H9 (cell line): ENCODE measurements around the gene IL20. TPM values are rescaled to one million over a fixed set of nuclear protein-coding genes. Genes with fewer than 3 reads are reported as not detected.

ENCODE experiments used
- DNase-seq: peaks from one replicate; pipeline ENCODE4 v3.0.0-alpha.2; 2017
- H2AFZ ChIP-seq: one replicate; pipeline ENCODE4 v1.6.1; 2013; ENCODE audit warnings: mild to moderate bottlenecking, low read length, control low read depth, moderate library complexity
- H2AK5ac ChIP-seq: 2 replicates; pipeline ENCODE4 v1.6.1; 2013; ENCODE audit warnings: low read length, control low read depth, mixed read lengths; ENCODE audit not compliant: insufficient read length
- H2BK120ac ChIP-seq: one replicate; pipeline ENCODE4 v1.6.1; 2013; ENCODE audit warnings: low read depth, mild to moderate bottlenecking, low read length, control low read depth, inconsistent platforms; ENCODE audit not compliant: poor library complexity, severe bottlenecking
- H2BK12ac ChIP-seq: 2 replicates; pipeline ENCODE4 v1.6.1; 2013; ENCODE audit warnings: low read length, control low read depth, mixed read lengths, low read depth; ENCODE audit not compliant: insufficient read length
- H2BK15ac ChIP-seq: 2 replicates; pipeline ENCODE4 v1.6.1; 2013; ENCODE audit warnings: low read depth, low read length, control low read depth
- H2BK20ac ChIP-seq: one replicate; pipeline ENCODE4 v1.6.1; 2013; ENCODE audit warnings: low read depth, mild to moderate bottlenecking, low read length, control low read depth, inconsistent platforms; ENCODE audit not compliant: poor library complexity, severe bottlenecking
- H2BK5ac ChIP-seq: 2 replicates; pipeline ENCODE4 v1.6.1; 2013; ENCODE audit warnings: low read length, control low read depth, mixed read lengths; ENCODE audit not compliant: insufficient read length
- H3K14ac ChIP-seq: 2 replicates; pipeline ENCODE4 v1.6.1; 2013; ENCODE audit warnings: low read length, control low read depth; ENCODE audit not compliant: insufficient read depth
- H3K18ac ChIP-seq: 2 replicates; pipeline ENCODE4 v1.6.1; 2013; ENCODE audit warnings: low read depth, mild to moderate bottlenecking, mixed read lengths, low read length, control low read depth; ENCODE audit not compliant: insufficient read length
- H3K23ac ChIP-seq: 2 replicates; pipeline ENCODE4 v1.6.1; 2013; ENCODE audit warnings: low read length, control low read depth, mixed read lengths, low read depth; ENCODE audit not compliant: insufficient read length
- H3K23me2 ChIP-seq: 2 replicates; pipeline ENCODE4 v1.6.1; 2013; ENCODE audit warnings: low read depth, mild to moderate bottlenecking, mixed read lengths, low read length, control low read depth; ENCODE audit not compliant: insufficient read length, poor library complexity, severe bottlenecking
- H3K27ac ChIP-seq: 2 replicates; pipeline ENCODE4 v1.5.1; 2013; ENCODE audit warnings: low read length, control low read depth, mixed read lengths, low read depth; ENCODE audit not compliant: insufficient read length
- H3K27me3 ChIP-seq: 2 replicates; pipeline ENCODE4 v1.6.1; 2013; ENCODE audit warnings: low read length, control low read depth, inconsistent platforms; ENCODE audit not compliant: insufficient read depth
- H3K4ac ChIP-seq: 2 replicates; pipeline ENCODE4 v1.6.1; 2013; ENCODE audit warnings: low read depth, mild to moderate bottlenecking, control low read depth, inconsistent platforms, low read length, moderate library complexity
- H3K4me1 ChIP-seq: 2 replicates; pipeline ENCODE4 v1.6.1; 2013; ENCODE audit warnings: low read length, control low read depth, inconsistent platforms; ENCODE audit not compliant: insufficient read depth
- H3K4me2 ChIP-seq: 2 replicates; pipeline ENCODE4 v1.6.1; 2013; ENCODE audit warnings: low read length, control low read depth, mixed read lengths; ENCODE audit not compliant: insufficient read length, insufficient read depth
- H3K56ac ChIP-seq: 2 replicates; pipeline ENCODE4 v1.6.1; 2013; ENCODE audit warnings: low read depth, mild to moderate bottlenecking, mixed read lengths, low read length, control low read depth; ENCODE audit not compliant: insufficient read length
- H3K79me1 ChIP-seq: 2 replicates; pipeline ENCODE4 v1.6.1; 2013; ENCODE audit warnings: low read depth, mild to moderate bottlenecking, moderate library complexity, low read length, control low read depth, inconsistent platforms; ENCODE audit not compliant: insufficient read depth, poor library complexity, severe bottlenecking
- H3K79me2 ChIP-seq: 2 replicates; pipeline ENCODE4 v1.6.1; 2013; ENCODE audit warnings: low read length, control low read depth, inconsistent platforms; ENCODE audit not compliant: insufficient read depth
- H3K9ac ChIP-seq: 2 replicates; pipeline ENCODE4 v1.6.1; 2013; ENCODE audit warnings: low read length, control low read depth, mixed read lengths; ENCODE audit not compliant: insufficient read length; ENCODE audit errors: extremely low read depth
- H3K9me3 ChIP-seq: one replicate; pipeline ENCODE4 v1.6.1; 2013; ENCODE audit warnings: low read depth, low read length, inconsistent platforms; ENCODE audit not compliant: control insufficient read depth
- H3T11ph ChIP-seq: one replicate; pipeline ENCODE4 v1.6.1; 2013; ENCODE audit warnings: mild to moderate bottlenecking, low read length, control low read depth, inconsistent platforms
- H4K20me1 ChIP-seq: one replicate; pipeline ENCODE4 v1.6.1; 2013; ENCODE audit not compliant: control insufficient read depth, insufficient read length, insufficient read depth
- H4K5ac ChIP-seq: 2 replicates; pipeline ENCODE4 v1.6.1; 2013; ENCODE audit warnings: low read depth, mild to moderate bottlenecking, mixed read lengths, low read length, control low read depth; ENCODE audit not compliant: insufficient read length
- H4K8ac ChIP-seq: replicated peaks from 2 replicates; pipeline ENCODE4 v1.6.1; 2013; ENCODE audit warnings: low read length, control low read depth, mixed read lengths, low read depth; ENCODE audit not compliant: insufficient read length
- H4K91ac ChIP-seq: 2 replicates; pipeline ENCODE4 v1.6.1; 2013; ENCODE audit warnings: low read depth, mild to moderate bottlenecking, moderate library complexity, mixed read lengths, low read length, control low read depth; ENCODE audit not compliant: insufficient read length
- H3K27ac Mint-ChIP-seq, 3 experiments: 2 replicates in 2 of 3; 3 replicates in 1 of 3; pipeline ENCODE4 v1.8.0; 2020 to 2021; ENCODE audit warnings: mixed read lengths in 3 of 3, mild to moderate bottlenecking in 1 of 3, moderate library complexity in 1 of 3
- H3K27me3 Mint-ChIP-seq: 2 replicates; pipeline ENCODE4 v1.8.0; 2021; ENCODE audit warnings: low read depth, mild to moderate bottlenecking, moderate library complexity, mixed read lengths
- H3K36me3 Mint-ChIP-seq, 3 experiments: 2 replicates in 2 of 3; 3 replicates in 1 of 3; pipeline ENCODE4 v1.8.0; 2020 to 2021; ENCODE audit warnings: low read depth in 3 of 3, mixed read lengths in 3 of 3; ENCODE audit not compliant: insufficient read depth in 1 of 3
- H3K4me1 Mint-ChIP-seq, 2 experiments: 2 replicates each; pipeline ENCODE4 v1.8.0; 2020; ENCODE audit warnings: mixed read lengths in 2 of 2
- H3K4me3 Mint-ChIP-seq, 2 experiments: 2 replicates in 1 of 2; 3 replicates in 1 of 2; pipeline ENCODE4 v1.8.0; 2020 to 2021; ENCODE audit warnings: mild to moderate bottlenecking in 2 of 2, mixed read lengths in 2 of 2, moderate library complexity in 1 of 2
- H3K9me3 Mint-ChIP-seq, 2 experiments: 2 replicates in 1 of 2; 3 replicates in 1 of 2; pipeline ENCODE4 v1.8.0; 2020; ENCODE audit warnings: mild to moderate bottlenecking in 2 of 2, mixed read lengths in 2 of 2, moderate library complexity in 1 of 2
- WGBS: extraction: QIAGEN DNeasy Blood & Tissue Kit; methylation state at CpG from one replicate; pipeline ENCODE4 v1.1.7; 2013; ENCODE audit warnings: missing lambda C conversion rate, low lambda C conversion rate, mixed read lengths; ENCODE audit not compliant: insufficient read length; ENCODE audit errors: extremely low coverage; 5-methylcytosine and 5-hydroxymethylcytosine counted together
- total RNA-seq: library from RNA; stranded (reverse); gene quantifications from 2 replicates; pipeline ENCODE4 v1.2.1, GENCODE V29; 2021
- TF ChIP-seq, protein P1 (sequence below): fragments of 200-600 bp; sonication (generic); conservative IDR thresholded peaks from 3 replicates; pipeline ENCODE4 v1.8.0; 2021; ENCODE audit warnings: antibody characterized with exemption, mild to moderate bottlenecking

IL20 gene
- total RNA-seq, 1 experiment from 2014 or later: not detected

GRCh38 chr1:206885341-206886060, 20.1 kb downstream of the IL20 start:
- H3K23ac ChIP-seq: no peak overlapping the region
- no peak overlapping the region for H3K18ac ChIP-seq
- no peak overlapping the region for H3K14ac ChIP-seq
- no peak overlapping the region for H3K9ac ChIP-seq
- no peak for DNase-seq
- no peak overlapping the region for H2AK5ac ChIP-seq
- Mint-ChIP-seq H3K4me3 (no peak overlapping the region), H3K36me3 (no peaks in the 10 kb centered on the region), H3K27ac (no peak overlapping the region), H3K27me3 (peaks cover 3% of the 10 kb centered on the region), H3K4me1 (peaks cover 9% of the 10 kb centered on the region in 2 experiments), H3K9me3 (peaks cover 0 to 6% of the 10 kb centered on the region in 2 experiments; a peak in 3 of 5 replicates)
- no peak overlapping the region for H3K4me2 ChIP-seq
- H4K91ac ChIP-seq: no peak overlapping the region
- H4K8ac ChIP-seq: no peak overlapping the region
- no peaks in the 10 kb centered on the region for H4K20me1 ChIP-seq
- H3K4me1 ChIP-seq: peaks cover 2% of the 10 kb centered on the region; the same call in 1 of the 2 replicates
- H4K5ac ChIP-seq: no peak overlapping the region
- no peak overlapping the region for H3K56ac ChIP-seq
- no peaks in the 10 kb centered on the region for H3K27me3 ChIP-seq
- H2AFZ ChIP-seq: no peak overlapping the region
- no peaks in the 10 kb centered on the region for H3K79me1 ChIP-seq
- no peak overlapping the region for H3T11ph ChIP-seq
- no peaks in the 10 kb centered on the region for H3K23me2 ChIP-seq
- no peak overlapping the region for H2BK15ac ChIP-seq
- H2BK12ac ChIP-seq: no peak overlapping the region
- WGBS: no CpG with 5 or more reads among the region's 3 CpGs
- TF ChIP-seq, protein P1, sequence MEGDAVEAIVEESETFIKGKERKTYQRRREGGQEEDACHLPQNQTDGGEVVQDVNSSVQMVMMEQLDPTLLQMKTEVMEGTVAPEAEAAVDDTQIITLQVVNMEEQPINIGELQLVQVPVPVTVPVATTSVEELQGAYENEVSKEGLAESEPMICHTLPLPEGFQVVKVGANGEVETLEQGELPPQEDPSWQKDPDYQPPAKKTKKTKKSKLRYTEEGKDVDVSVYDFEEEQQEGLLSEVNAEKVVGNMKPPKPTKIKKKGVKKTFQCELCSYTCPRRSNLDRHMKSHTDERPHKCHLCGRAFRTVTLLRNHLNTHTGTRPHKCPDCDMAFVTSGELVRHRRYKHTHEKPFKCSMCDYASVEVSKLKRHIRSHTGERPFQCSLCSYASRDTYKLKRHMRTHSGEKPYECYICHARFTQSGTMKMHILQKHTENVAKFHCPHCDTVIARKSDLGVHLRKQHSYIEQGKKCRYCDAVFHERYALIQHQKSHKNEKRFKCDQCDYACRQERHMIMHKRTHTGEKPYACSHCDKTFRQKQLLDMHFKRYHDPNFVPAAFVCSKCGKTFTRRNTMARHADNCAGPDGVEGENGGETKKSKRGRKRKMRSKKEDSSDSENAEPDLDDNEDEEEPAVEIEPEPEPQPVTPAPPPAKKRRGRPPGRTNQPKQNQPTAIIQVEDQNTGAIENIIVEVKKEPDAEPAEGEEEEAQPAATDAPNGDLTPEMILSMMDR: no peak
- H3K27ac ChIP-seq: no peak overlapping the region
- no peaks in the 10 kb centered on the region for H3K79me2 ChIP-seq
- H3K4ac ChIP-seq: no peak overlapping the region
- no peak overlapping the region for H2BK5ac ChIP-seq
- no peak overlapping the region for H2BK120ac ChIP-seq
- no peaks in the 10 kb centered on the region for H3K9me3 ChIP-seq
- no peak overlapping the region for H2BK20ac ChIP-seq
